ENCODE results near the gene TEX35.
"Not testable (repeated sequence)": the region's sequence is repeated elsewhere in the genome, so short reads cannot be mapped to it uniquely, and the experiment has no call there.

The TEX35 gene

DNA sequence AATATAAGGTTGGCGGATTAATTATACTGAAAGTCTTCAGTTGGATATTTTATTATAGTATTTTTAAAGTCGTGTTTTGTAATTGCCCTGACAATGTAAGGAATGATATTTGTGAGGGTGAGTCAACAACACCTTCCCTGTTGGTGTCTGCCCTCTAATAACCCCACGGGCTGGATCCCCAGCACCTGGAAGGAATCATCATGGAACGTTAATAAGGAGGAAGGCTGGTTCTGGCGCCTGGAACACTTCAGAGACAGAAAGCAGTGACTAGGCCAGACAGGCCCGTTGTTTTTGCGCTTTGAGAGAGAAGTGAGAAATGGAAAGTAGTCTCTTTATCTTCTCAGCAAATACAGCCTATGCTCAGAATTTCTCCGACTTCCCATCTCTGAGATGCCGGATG, 31.6 kb downstream of the TEX35 start:
- no peak for DNase-seq
- TF ChIP-seq, protein P1, sequence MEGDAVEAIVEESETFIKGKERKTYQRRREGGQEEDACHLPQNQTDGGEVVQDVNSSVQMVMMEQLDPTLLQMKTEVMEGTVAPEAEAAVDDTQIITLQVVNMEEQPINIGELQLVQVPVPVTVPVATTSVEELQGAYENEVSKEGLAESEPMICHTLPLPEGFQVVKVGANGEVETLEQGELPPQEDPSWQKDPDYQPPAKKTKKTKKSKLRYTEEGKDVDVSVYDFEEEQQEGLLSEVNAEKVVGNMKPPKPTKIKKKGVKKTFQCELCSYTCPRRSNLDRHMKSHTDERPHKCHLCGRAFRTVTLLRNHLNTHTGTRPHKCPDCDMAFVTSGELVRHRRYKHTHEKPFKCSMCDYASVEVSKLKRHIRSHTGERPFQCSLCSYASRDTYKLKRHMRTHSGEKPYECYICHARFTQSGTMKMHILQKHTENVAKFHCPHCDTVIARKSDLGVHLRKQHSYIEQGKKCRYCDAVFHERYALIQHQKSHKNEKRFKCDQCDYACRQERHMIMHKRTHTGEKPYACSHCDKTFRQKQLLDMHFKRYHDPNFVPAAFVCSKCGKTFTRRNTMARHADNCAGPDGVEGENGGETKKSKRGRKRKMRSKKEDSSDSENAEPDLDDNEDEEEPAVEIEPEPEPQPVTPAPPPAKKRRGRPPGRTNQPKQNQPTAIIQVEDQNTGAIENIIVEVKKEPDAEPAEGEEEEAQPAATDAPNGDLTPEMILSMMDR (IDR thresholded peaks at IDR 0.05; ENCODE audit: low read depth, low read length) = no peak
- no peaks in the 10 kb centered on the region for H3K9me3 ChIP-seq
- no peak overlapping the region for H3K4me3 ChIP-seq (ENCODE audit: low read depth, low read length)
- H3K27me3 ChIP-seq = no peaks in the 10 kb centered on the region
- no peaks in the 10 kb centered on the region for H3K36me3 ChIP-seq
- no peaks in the 10 kb centered on the region for H3K4me1 ChIP-seq

DNA sequence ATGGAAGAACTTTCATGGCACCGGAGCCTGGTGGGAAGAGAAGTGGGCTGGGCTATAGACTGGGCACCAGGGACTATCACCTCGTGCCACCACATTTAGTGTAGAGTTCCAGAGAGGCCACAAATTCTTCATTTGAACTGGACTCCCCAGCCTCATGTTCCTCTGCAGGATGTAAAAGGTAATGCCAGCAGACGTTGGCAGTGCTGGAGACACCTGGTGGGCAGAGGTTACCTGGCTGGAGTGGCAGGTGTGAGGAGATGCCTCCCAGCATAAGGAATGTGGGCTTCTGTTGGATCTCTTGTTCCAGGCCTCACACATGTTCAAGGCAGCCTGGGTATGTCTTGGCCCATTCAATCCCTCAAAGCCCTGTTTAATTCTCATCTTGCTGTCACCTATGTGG, 35.2 kb downstream of the TEX35 start:
- Histone ChIP-seq H3K36me3 (no peaks in the 10 kb centered on the region), H3K9me3 (no peaks in the 10 kb centered on the region), H3K4me1 (no peaks in the 10 kb centered on the region), H3K27me3 (no peaks in the 10 kb centered on the region), H3K4me3 (ENCODE audit: low read depth, low read length) (no peak overlapping the region)
- TF ChIP-seq, protein P1 (IDR thresholded peaks at IDR 0.05; ENCODE audit: low read depth, low read length) = no peak
- DNase-seq = no peak

- TF ChIP-seq, protein P1 (IDR thresholded peaks at IDR 0.05; ENCODE audit: low read depth, low read length) = no peak
- H3K27me3 ChIP-seq = no peaks in the 10 kb centered on the region
- H3K4me1 ChIP-seq = no peaks in the 10 kb centered on the region
- no peak for DNase-seq
- no peak overlapping the region for H3K4me3 ChIP-seq (ENCODE audit: low read depth, low read length)
- H3K36me3 ChIP-seq = no peaks in the 10 kb centered on the region
- H3K9me3 ChIP-seq = no peaks in the 10 kb centered on the region; the same call in 1 of the 2 replicates
Observed at GRCh38 chr1:178551307-178551706, 38.4 kb downstream of the TEX35 start.

GRCh38 chr1:178551940-178552339, 39.0 kb downstream of the TEX35 start:
- Histone ChIP-seq H3K4me3 (ENCODE audit: low read depth, low read length) (no peak overlapping the region), H3K36me3 (no peaks in the 10 kb centered on the region), H3K27me3 (no peaks in the 10 kb centered on the region), H3K9me3 (no peaks in the 10 kb centered on the region; the same call in 1 of the 2 replicates), H3K4me1 (no peaks in the 10 kb centered on the region)
- TF ChIP-seq, protein P1 (IDR thresholded peaks at IDR 0.05; ENCODE audit: low read depth, low read length) = no peak
- no peak for DNase-seq

- no peaks in the 10 kb centered on the region for H3K4me1 ChIP-seq
- TF ChIP-seq, protein P1 (IDR thresholded peaks at IDR 0.05; ENCODE audit: low read depth, low read length) = no peak
- no peak overlapping the region for H3K4me3 ChIP-seq (ENCODE audit: low read depth, low read length)
- H3K9me3 ChIP-seq = no peaks in the 10 kb centered on the region; the same call in 1 of the 2 replicates
- H3K36me3 ChIP-seq = no peaks in the 10 kb centered on the region
- DNase-seq = no peak
- H3K27me3 ChIP-seq = no peaks in the 10 kb centered on the region
Observed at GRCh38 chr1:178552856-178553255, 39.9 kb downstream of the TEX35 start.

DNA sequence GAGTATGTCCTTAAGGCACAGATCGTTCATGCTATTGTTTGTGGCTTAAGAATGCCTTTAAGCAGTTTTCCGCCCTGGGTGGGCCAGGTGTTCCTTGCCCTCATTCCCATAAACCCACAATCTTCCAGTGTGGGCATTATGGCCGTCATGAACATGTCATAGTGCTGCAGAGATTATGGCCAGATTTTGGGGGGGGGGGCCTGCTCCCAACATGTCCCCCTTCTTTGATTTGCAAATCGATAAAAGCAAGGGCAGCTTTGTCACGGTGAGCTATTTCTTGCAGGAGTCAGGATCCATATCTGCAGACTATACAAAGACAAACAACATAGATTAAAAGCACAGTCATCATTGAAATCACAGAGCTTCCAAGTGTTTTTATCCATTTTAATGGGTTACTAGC, 41.4 kb downstream of the TEX35 start:
- not testable (repeated sequence) for H3K4me1 ChIP-seq; DNase-seq; H3K36me3 ChIP-seq; H3K4me3 ChIP-seq (ENCODE audit: low read depth, low read length); H3K9me3 ChIP-seq; H3K27me3 ChIP-seq

GRCh38 chr1:178555613-178556012, 42.7 kb downstream of the TEX35 start:
- not testable (repeated sequence) for H3K4me3 ChIP-seq (ENCODE audit: low read depth, low read length); DNase-seq; H3K9me3 ChIP-seq; H3K36me3 ChIP-seq; H3K4me1 ChIP-seq; H3K27me3 ChIP-seq

GRCh38 chr1:178558816-178559215, 45.9 kb downstream of the TEX35 start:
- not testable (repeated sequence) for H3K4me1 ChIP-seq; H3K36me3 ChIP-seq; H3K4me3 ChIP-seq (ENCODE audit: low read depth, low read length); DNase-seq; H3K27me3 ChIP-seq; H3K9me3 ChIP-seq

Data from BE2C (cell line).